CD14-positive monocyte (primary cell): Measurements from ENCODE around the gene XPR1. TPM values are rescaled to one million over a fixed set of nuclear protein-coding genes. Genes with fewer than 3 reads are reported as not detected.

ENCODE experiments used
- DNase-seq, 3 donors: peaks; one replicate each; pipeline ENCODE4 v3.0.0-alpha.2; 2011 to 2022
- H2AFZ ChIP-seq: 2 replicates; pipeline ENCODE4 v1.6.0; 2012; ENCODE audit warnings: mild to moderate bottlenecking, low read depth, low read length, inconsistent platforms; ENCODE audit not compliant: insufficient read depth, poor library complexity, severe bottlenecking
- H3K27ac ChIP-seq, 2 donors: 1 replicate in 1 of 2; 2 replicates in 1 of 2; pipeline ENCODE4 v1.5.1; 2012 to 2013; ENCODE audit warnings: low read length in 2 of 2, control low read depth in 1 of 2, inconsistent platforms in 1 of 2, low read depth in 1 of 2, mild to moderate bottlenecking in 1 of 2
- H3K27me3 ChIP-seq, 2 donors: one replicate each; pipeline versions ENCODE4 v1.6.0 to v1.6.1; 2011 to 2013; ENCODE audit warnings: low read length in 2 of 2; ENCODE audit not compliant: control insufficient read depth in 2 of 2, insufficient read depth in 2 of 2
- H3K36me3 ChIP-seq, 2 donors: replicated peaks in 1 of 2; 1 replicate in 1 of 2; 2 replicates in 1 of 2; pipeline versions ENCODE4 v1.5.1 to v1.6.1; 2012 to 2013; ENCODE audit warnings: low read length in 2 of 2, control low read depth in 1 of 2, inconsistent platforms in 1 of 2, mild to moderate bottlenecking in 1 of 2; ENCODE audit not compliant: insufficient read depth in 2 of 2, control insufficient read depth in 1 of 2
- H3K4me1 ChIP-seq, 2 donors: 1 replicate in 1 of 2; 2 replicates in 1 of 2; pipeline versions ENCODE4 v1.5.1 to v1.6.1; 2012 to 2013; ENCODE audit warnings: low read length in 2 of 2, control low read depth in 1 of 2, inconsistent platforms in 1 of 2, mild to moderate bottlenecking in 1 of 2, moderate library complexity in 1 of 2; ENCODE audit not compliant: insufficient read depth in 2 of 2, control insufficient read depth in 1 of 2
- H3K4me2 ChIP-seq: replicated peaks from 2 replicates; pipeline ENCODE3; 2012; ENCODE audit warnings: low read length, moderate library complexity, mild to moderate bottlenecking; ENCODE audit not compliant: poor library complexity, severe bottlenecking; ENCODE audit errors: extremely low read depth
- H3K4me3 ChIP-seq, 3 experiments: fragments of 200-600 bp in 1 of 3; sonication (generic) in 1 of 3; replicated peaks in 1 of 3; 1 replicate in 2 of 3; 2 replicates in 1 of 3; pipeline ENCODE4 v1.5.1; 2011 to 2013; ENCODE audit warnings: low read length in 3 of 3, mild to moderate bottlenecking in 3 of 3, control low read depth in 2 of 3, low read depth in 2 of 3, inconsistent platforms in 1 of 3, moderate library complexity in 1 of 3
- H3K79me2 ChIP-seq: 2 replicates; pipeline ENCODE4 v1.6.0; 2012; ENCODE audit warnings: mild to moderate bottlenecking, control low read depth, inconsistent platforms, low read length, moderate library complexity; ENCODE audit not compliant: insufficient read depth
- H3K9ac ChIP-seq: 2 replicates; pipeline ENCODE4 v1.6.0; 2017; ENCODE audit warnings: low read length, mild to moderate bottlenecking; ENCODE audit not compliant: insufficient read depth, poor library complexity, severe bottlenecking
- H3K9me3 ChIP-seq, 2 donors: replicated peaks in 1 of 2; 1 replicate in 1 of 2; 2 replicates in 1 of 2; pipeline versions ENCODE4 v1.5.1 to v1.6.1; 2012 to 2013; ENCODE audit warnings: low read length in 2 of 2, control low read depth in 1 of 2; ENCODE audit not compliant: control insufficient read depth in 1 of 2, insufficient read depth in 1 of 2
- H4K20me1 ChIP-seq: 2 replicates; pipeline ENCODE4 v1.6.0; 2012; ENCODE audit warnings: mild to moderate bottlenecking, low read length, control low read depth, moderate library complexity; ENCODE audit not compliant: insufficient read depth
- H3K27ac Mint-ChIP-seq, 7 donors: one replicate each; pipeline ENCODE4 v1.8.0; 2020; ENCODE audit warnings: mild to moderate bottlenecking in 7 of 7, mixed read lengths in 7 of 7, moderate library complexity in 6 of 7, inconsistent platforms in 2 of 7
- H3K27me3 Mint-ChIP-seq, 3 donors: one replicate each; pipeline ENCODE4 v1.8.0; 2021 to 2022; ENCODE audit warnings: low read depth in 3 of 3, mild to moderate bottlenecking in 3 of 3, mixed read lengths in 3 of 3, moderate library complexity in 3 of 3, inconsistent platforms in 1 of 3
- H3K36me3 Mint-ChIP-seq, 2 donors: one replicate each; pipeline ENCODE4 v1.8.0; 2020; ENCODE audit warnings: mixed read lengths in 2 of 2, inconsistent platforms in 1 of 2, mild to moderate bottlenecking in 1 of 2
- H3K4me1 Mint-ChIP-seq: one replicate; pipeline ENCODE4 v1.8.0; 2020; ENCODE audit warnings: mild to moderate bottlenecking, mixed read lengths
- H3K4me3 Mint-ChIP-seq, 2 donors: one replicate each; pipeline ENCODE4 v1.8.0; 2020; ENCODE audit warnings: mild to moderate bottlenecking in 2 of 2, mixed read lengths in 2 of 2, moderate library complexity in 1 of 2
- H3K9me3 Mint-ChIP-seq, 7 donors: one replicate each; pipeline ENCODE4 v1.8.0; 2020 to 2022; ENCODE audit warnings: mixed read lengths in 7 of 7, mild to moderate bottlenecking in 6 of 7, moderate library complexity in 6 of 7, inconsistent platforms in 2 of 7
- CTCF ChIP-seq: fragments of 200-600 bp; IDR thresholded peaks from one replicate; pipeline ENCODE4 v1.8.0; 2022; ENCODE audit warnings: antibody characterized with exemption, mild to moderate bottlenecking
- WGBS: methylation state at CpG from one replicate; pipeline ENCODE4 v1.1.5; 2013; ENCODE audit warnings: missing lambda C conversion rate; ENCODE audit not compliant: insufficient coverage; 5-methylcytosine and 5-hydroxymethylcytosine counted together
- intact Hi-C, 2 donors: fragments of 100-400 bp; cut with micrococcal nuclease; formaldehyde crosslinking; loops; one replicate each; pipeline versions ENCODE4 v1.15.0 to v1.15.1; 2023
- polyA plus RNA-seq, 3 donors: library from polyadenylated mRNA; depleted of rRNA in 1 of 3; unstranded in 2 of 3; stranded (reverse) in 1 of 3; fragments of 300-500 nt in 2 of 3; fragments of >200 nt in 1 of 3; fragmentation: Illumina TruSeq in 2 of 3; gene quantifications; 1 replicate in 2 of 3; 2 replicates in 1 of 3; pipeline ENCODE4 v1.2.3, GENCODE V29; 2012 to 2021

Gene XPR1
- polyA plus RNA-seq, 3 donors, result 4.7 to 12.5 (median 8.7) TPM

GRCh38 chr1:180620581-180620980, 11.2 kb upstream of the XPR1 start:
- Mint-ChIP-seq H3K27me3 (peaks cover 0 to 3% (median 2%) of the 10 kb centered on the region in 3 donors), H3K27ac (no peak overlapping the region), H3K4me1 (no peaks in the 10 kb centered on the region), H3K9me3 (no peaks in the 10 kb centered on the region), H3K36me3 (no peaks in the 10 kb centered on the region), H3K4me3 (no peak overlapping the region)
- H3K27me3 ChIP-seq, result no peaks in the 10 kb centered on the region
- H3K9me3 ChIP-seq, result no peaks in the 10 kb centered on the region
- 87% methylated on average over 4 of the region's 4 CpGs for WGBS
- H3K4me3 ChIP-seq, result no peak overlapping the region
- H3K4me2 ChIP-seq, result no peak overlapping the region
- intact Hi-C loops, result no loop called here
- H3K4me1 ChIP-seq, result peaks cover 10% of the 10 kb centered on the region in 2 donors
- no peak for DNase-seq
- H4K20me1 ChIP-seq, result no peaks in the 10 kb centered on the region
- no peak for TF ChIP-seq CTCF
- H3K79me2 ChIP-seq, result no peaks in the 10 kb centered on the region
- H3K27ac ChIP-seq, result no peak overlapping the region
- no peaks in the 10 kb centered on the region for H3K36me3 ChIP-seq
- H2AFZ ChIP-seq, result no peak overlapping the region
- H3K9ac ChIP-seq, result no peak overlapping the region

GRCh38 chr1:180622658-180623508, 8.9 kb upstream of the XPR1 start:
- peaks cover 3 to 4% of the 10 kb centered on the region in 2 donors for H3K4me1 ChIP-seq
- H3K79me2 ChIP-seq, result no peaks in the 10 kb centered on the region
- H3K27me3 Mint-ChIP-seq, result peaks cover 2 to 5% (median 3%) of the 10 kb centered on the region in 3 donors
- H3K9me3 Mint-ChIP-seq, result no peaks in the 10 kb centered on the region
- no peak overlapping the region for H3K27ac ChIP-seq
- no peak for DNase-seq
- no peaks in the 10 kb centered on the region for H3K9me3 ChIP-seq
- no peak overlapping the region for H3K9ac ChIP-seq
- H3K4me3 Mint-ChIP-seq, result no peak overlapping the region
- intact Hi-C loops, result no loop called here
- TF ChIP-seq CTCF, result no peak
- H3K36me3 ChIP-seq, result no peaks in the 10 kb centered on the region
- peaks cover 0 to 2% of the 10 kb centered on the region in 2 donors for H3K27me3 ChIP-seq
- no peaks in the 10 kb centered on the region for H4K20me1 ChIP-seq
- no peak overlapping the region for H3K4me2 ChIP-seq
- no peaks in the 10 kb centered on the region for H3K4me1 Mint-ChIP-seq
- 87% methylated on average over 3 of the region's 10 CpGs for WGBS
- H3K27ac Mint-ChIP-seq, result no peak overlapping the region
- H2AFZ ChIP-seq, result no peak overlapping the region
- H3K36me3 Mint-ChIP-seq, result no peaks in the 10 kb centered on the region
- H3K4me3 ChIP-seq, result no peak overlapping the region
